ENCODE results near the gene RAE1. TPM values are rescaled to one million over a fixed set of nuclear protein-coding genes. Genes with fewer than 3 reads are reported as not detected.
"Not testable (repeated sequence)": the region's sequence is repeated elsewhere in the genome, so short reads cannot be mapped to it uniquely, and the experiment has no call there.

Gene RAE1
- total and polyA plus RNA-seq, 9 donors = 19.9 to 30.5 (median 24.9) TPM

DNA sequence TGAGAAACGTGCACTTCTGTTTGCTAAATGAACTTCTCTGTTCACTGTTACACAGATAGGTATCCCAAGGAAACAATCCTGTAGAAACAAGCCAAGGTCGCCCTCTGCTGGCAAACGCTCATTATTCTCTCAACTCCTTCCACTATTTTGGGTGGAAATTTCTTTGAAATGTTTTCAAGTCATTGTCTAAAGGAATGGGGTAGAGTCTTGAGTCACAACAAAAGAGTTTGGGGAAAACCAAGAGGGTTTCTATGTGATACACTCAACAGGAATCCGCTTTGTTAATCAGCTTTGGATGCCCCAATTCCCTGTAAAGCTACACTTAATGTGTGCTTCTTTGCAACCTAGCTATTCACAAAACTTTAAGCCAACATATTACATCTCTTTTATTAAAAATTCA is 4.6 kb upstream of the RAE1 start:
- Histone ChIP-seq H3K4me1 (ENCODE audit: control insufficient read depth, insufficient read depth, low read length) (no peaks in the 10 kb centered on the region), H3K27ac (ENCODE audit: low read length) (no peak overlapping the region), H3K4me3 (ENCODE audit: low read length) (no peak overlapping the region), H3K36me3 (ENCODE audit: control insufficient read depth, insufficient read depth, low read length) (no peaks in the 10 kb centered on the region), H3K27me3 (ENCODE audit: control insufficient read depth, insufficient read depth, low read length) (peaks cover 7% of the 10 kb centered on the region), H3K9me3 (replicated peaks; ENCODE audit: control insufficient read depth, low read depth, low read length) (no peaks in the 10 kb centered on the region)
- DNase-seq = peak; percentile 79
- no CpG with 5 or more reads among the region's 4 CpGs for WGBS (ENCODE audit: insufficient coverage)

DNA sequence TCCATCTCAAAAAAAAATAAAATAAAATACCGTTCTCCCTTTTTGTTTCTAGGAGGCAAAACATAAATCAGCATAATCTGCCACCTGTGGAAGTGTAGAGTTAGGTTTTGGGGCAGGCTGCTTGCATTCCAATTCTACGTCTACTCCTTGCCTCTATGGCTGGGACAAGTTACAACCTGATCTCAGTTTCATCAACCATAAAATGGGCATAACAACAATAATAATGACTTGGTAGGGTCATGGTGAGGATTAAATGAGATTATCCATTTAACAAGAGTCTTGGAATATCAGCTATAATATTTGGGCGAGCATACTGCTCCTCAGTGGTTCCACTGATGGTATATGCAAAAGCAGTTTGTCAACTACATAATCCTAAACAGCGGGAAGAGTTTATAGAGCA is 3.7 kb upstream of the RAE1 start:
- Histone ChIP-seq H3K9me3 (replicated peaks; ENCODE audit: control insufficient read depth, low read depth, low read length) (no peaks in the 10 kb centered on the region), H3K36me3 (ENCODE audit: control insufficient read depth, insufficient read depth, low read length) (peaks cover 2% of the 10 kb centered on the region), H3K4me3 (ENCODE audit: low read length) (no peak overlapping the region), H3K4me1 (ENCODE audit: control insufficient read depth, insufficient read depth, low read length) (peaks cover 9% of the 10 kb centered on the region), H3K27me3 (ENCODE audit: control insufficient read depth, insufficient read depth, low read length) (peaks cover 7% of the 10 kb centered on the region), H3K27ac (ENCODE audit: low read length) (no peak overlapping the region)
- DNase-seq = no peak
- WGBS (ENCODE audit: insufficient coverage) = no CpG with 5 or more reads among the region's 4 CpGs

GRCh38 chr20:57348200-57348921 is 2.7 kb upstream of the RAE1 start:
- 54% methylated on average over 30 of the region's 47 CpGs for WGBS (ENCODE audit: insufficient coverage)
- H3K27me3 ChIP-seq (ENCODE audit: control insufficient read depth, insufficient read depth, low read length); H3K4me3 ChIP-seq (ENCODE audit: low read length); H3K4me1 ChIP-seq (ENCODE audit: control insufficient read depth, insufficient read depth, low read length); H3K27ac ChIP-seq (ENCODE audit: low read length); H3K9me3 ChIP-seq (replicated peaks; ENCODE audit: control insufficient read depth, low read depth, low read length); DNase-seq: not testable (repeated sequence)
- H3K36me3 ChIP-seq (ENCODE audit: control insufficient read depth, insufficient read depth, low read length) = peaks cover 11% of the 10 kb centered on the region

DNA sequence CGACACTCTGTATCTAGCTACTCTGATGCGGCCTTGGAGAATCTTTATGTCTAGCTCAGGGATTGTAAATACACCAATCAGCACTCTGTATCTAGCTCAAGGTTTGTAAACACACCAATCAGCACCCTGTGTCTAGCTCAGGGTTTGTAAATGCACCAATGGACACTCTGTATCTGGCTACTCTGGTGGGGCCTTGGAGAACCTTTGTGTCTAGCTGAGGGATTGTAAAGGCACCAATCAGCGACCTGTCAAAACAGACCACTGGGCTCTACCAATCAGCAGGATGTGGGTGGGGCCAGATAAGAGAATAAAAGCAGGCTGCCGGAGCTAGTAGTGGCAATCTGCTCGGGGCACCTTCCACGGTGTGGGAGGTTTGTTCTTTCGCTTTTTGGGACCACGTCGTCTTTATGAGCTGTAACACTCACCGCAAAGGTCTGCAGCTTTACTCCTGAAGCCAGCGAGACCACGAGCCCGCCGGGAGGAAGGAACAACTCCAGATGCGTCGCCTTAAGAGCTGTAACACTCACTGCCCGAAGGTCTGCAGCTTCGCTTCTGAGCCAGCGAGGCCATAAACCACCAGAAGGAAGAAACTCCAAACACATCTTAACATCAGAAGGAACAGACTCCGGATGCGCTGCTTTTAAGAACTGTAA is 2.0 kb upstream of the RAE1 start:
- not testable (repeated sequence) for H3K4me3 ChIP-seq (ENCODE audit: low read length); H3K9me3 ChIP-seq (replicated peaks; ENCODE audit: control insufficient read depth, low read depth, low read length); H3K27ac ChIP-seq (ENCODE audit: low read length); H3K27me3 ChIP-seq (ENCODE audit: control insufficient read depth, insufficient read depth, low read length); H3K4me1 ChIP-seq (ENCODE audit: control insufficient read depth, insufficient read depth, low read length); DNase-seq
- 65% methylated on average over 17 of the region's 21 CpGs for WGBS (ENCODE audit: insufficient coverage)
- peaks cover 15% of the 10 kb centered on the region for H3K36me3 ChIP-seq (ENCODE audit: control insufficient read depth, insufficient read depth, low read length)

DNA sequence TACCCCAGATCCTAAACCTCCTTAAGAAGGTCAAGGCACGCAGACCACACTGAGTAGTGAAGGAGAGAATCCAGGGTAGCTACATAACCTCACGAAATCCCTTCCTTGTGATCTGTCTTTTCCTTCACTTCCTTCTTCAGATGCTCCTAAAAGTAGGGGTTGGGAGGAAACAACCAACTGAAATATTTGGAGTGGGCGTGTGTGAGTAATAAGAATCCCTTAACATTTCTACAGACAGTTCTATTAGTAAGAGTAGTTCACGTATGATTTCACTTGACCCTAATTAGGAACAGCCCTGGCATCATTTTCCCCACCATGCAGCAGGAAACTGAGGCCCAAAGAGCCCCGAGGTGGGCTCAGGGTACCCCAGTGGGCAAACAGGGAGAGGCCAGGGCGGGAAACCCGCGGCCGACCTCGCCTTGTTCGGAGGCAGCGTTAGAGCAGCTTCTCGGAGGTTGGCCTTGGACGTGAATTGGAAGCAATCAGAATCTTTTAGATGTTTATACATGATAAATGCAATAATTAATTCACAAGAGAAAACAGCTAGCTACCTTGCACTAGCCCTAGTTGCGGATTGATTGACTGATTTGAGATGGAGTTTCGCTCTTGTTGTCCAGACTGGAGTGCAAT is 859 bp upstream of the RAE1 start:
- no peak overlapping the region for H3K4me3 ChIP-seq (ENCODE audit: low read length)
- H3K4me1 ChIP-seq (ENCODE audit: control insufficient read depth, insufficient read depth, low read length) = peaks cover 10% of the 10 kb centered on the region
- H3K9me3 ChIP-seq (replicated peaks; ENCODE audit: control insufficient read depth, low read depth, low read length) = no peaks in the 10 kb centered on the region
- no peak overlapping the region for H3K27ac ChIP-seq (ENCODE audit: low read length)
- peaks cover 5% of the 10 kb centered on the region for H3K27me3 ChIP-seq (ENCODE audit: control insufficient read depth, insufficient read depth, low read length)
- DNase-seq = no peak
- peaks cover 23% of the 10 kb centered on the region for H3K36me3 ChIP-seq (ENCODE audit: control insufficient read depth, insufficient read depth, low read length)
- 77% methylated on average over 2 of the region's 16 CpGs for WGBS (ENCODE audit: insufficient coverage)

DNA sequence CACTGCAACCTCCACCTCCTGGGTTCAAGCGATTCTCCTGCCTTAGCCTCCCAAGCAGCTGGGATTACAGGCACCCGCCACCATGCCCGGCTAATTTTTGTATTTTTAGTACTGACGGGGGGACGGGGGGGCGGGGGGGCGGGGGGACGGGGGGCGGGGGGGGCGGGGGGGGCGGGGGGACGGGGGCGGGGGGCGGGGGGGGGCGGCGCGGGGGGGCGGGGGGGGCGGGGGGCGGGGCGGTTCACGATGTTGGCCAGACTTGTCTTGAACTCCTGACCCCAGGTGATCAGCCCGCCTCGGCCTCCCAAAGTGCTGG is 371 bp upstream of the RAE1 start:
- DNase-seq; H3K9me3 ChIP-seq (replicated peaks; ENCODE audit: control insufficient read depth, low read depth, low read length); H3K27me3 ChIP-seq (ENCODE audit: control insufficient read depth, insufficient read depth, low read length); H3K4me1 ChIP-seq (ENCODE audit: control insufficient read depth, insufficient read depth, low read length): not testable (repeated sequence)
- H3K36me3 ChIP-seq (ENCODE audit: control insufficient read depth, insufficient read depth, low read length) = peaks cover 25% of the 10 kb centered on the region
- H3K27ac ChIP-seq (ENCODE audit: low read length) = peak overlapping the region; percentile 94
- WGBS (ENCODE audit: insufficient coverage) = 0% methylated on average over 4 of the region's 24 CpGs
- H3K4me3 ChIP-seq (ENCODE audit: low read length) = peak overlapping the region; percentile 96

DNA sequence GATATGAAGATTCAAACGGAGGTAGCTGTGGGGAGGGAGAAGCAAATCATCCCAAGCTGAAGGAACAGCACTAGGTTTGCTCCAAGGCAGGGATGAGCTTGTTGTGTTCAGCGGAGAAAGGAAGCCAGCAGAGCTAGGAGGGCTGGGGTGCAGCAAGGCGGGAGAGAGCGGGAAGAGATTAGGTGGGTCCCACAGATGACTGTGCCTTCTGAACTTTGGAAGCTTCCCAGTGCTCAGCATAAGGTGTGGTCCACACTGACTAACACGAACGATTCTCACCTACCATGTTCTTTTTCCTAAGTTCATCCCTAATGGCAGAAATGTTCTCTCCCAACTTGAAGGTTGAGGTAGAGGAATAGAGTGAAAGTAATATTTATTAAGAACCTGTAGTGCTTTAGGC is 1.2 kb downstream of the RAE1 start:
- Histone ChIP-seq H3K27ac (ENCODE audit: low read length) (no peak overlapping the region), H3K27me3 (ENCODE audit: control insufficient read depth, insufficient read depth, low read length) (no peaks in the 10 kb centered on the region), H3K36me3 (ENCODE audit: control insufficient read depth, insufficient read depth, low read length) (peaks cover 33% of the 10 kb centered on the region), H3K9me3 (replicated peaks; ENCODE audit: control insufficient read depth, low read depth, low read length) (no peaks in the 10 kb centered on the region), H3K4me3 (ENCODE audit: low read length) (no peak overlapping the region), H3K4me1 (ENCODE audit: control insufficient read depth, insufficient read depth, low read length) (peaks cover 10% of the 10 kb centered on the region)
- DNase-seq = no peak
- WGBS (ENCODE audit: insufficient coverage) = 78% methylated on average over 3 of the region's 6 CpGs

- 88% methylated on average over 6 of the region's 9 CpGs for WGBS (ENCODE audit: insufficient coverage)
- no peak for DNase-seq
- no peak overlapping the region for H3K4me3 ChIP-seq (ENCODE audit: low read length)
- no peaks in the 10 kb centered on the region for H3K9me3 ChIP-seq (replicated peaks; ENCODE audit: control insufficient read depth, low read depth, low read length)
- no peaks in the 10 kb centered on the region for H3K27me3 ChIP-seq (ENCODE audit: control insufficient read depth, insufficient read depth, low read length)
- H3K36me3 ChIP-seq (ENCODE audit: control insufficient read depth, insufficient read depth, low read length) = peaks cover 33% of the 10 kb centered on the region
- H3K4me1 ChIP-seq (ENCODE audit: control insufficient read depth, insufficient read depth, low read length) = peaks cover 10% of the 10 kb centered on the region
- no peak overlapping the region for H3K27ac ChIP-seq (ENCODE audit: low read length)
Observed at GRCh38 chr20:57353351-57353750, 2.3 kb downstream of the RAE1 start.

DNA sequence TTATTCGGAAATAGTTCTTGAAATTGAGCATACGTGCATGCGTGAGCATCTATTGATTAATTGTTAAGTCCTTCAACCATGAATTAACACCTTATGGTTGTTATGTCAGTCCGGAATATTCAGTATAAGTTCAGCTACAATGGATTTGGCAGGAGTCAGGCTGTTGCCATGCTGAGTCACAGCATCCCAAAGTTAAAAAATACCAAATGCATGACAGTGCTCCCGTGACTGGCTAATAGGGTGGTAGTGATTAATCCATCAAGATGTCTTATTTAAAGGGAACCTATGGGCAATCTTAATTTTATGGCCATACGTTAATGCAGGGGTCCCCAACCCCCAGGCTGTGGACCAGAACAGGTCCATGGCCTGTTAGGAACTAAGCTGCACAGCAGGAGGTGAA is 10.5 kb downstream of the RAE1 start:
- Histone ChIP-seq H3K27ac (ENCODE audit: low read length) (no peak overlapping the region), H3K36me3 (ENCODE audit: control insufficient read depth, insufficient read depth, low read length) (peaks cover 36% of the 10 kb centered on the region), H3K4me3 (ENCODE audit: low read length) (no peak overlapping the region), H3K9me3 (replicated peaks; ENCODE audit: control insufficient read depth, low read depth, low read length) (no peaks in the 10 kb centered on the region), H3K27me3 (ENCODE audit: control insufficient read depth, insufficient read depth, low read length) (no peaks in the 10 kb centered on the region), H3K4me1 (ENCODE audit: control insufficient read depth, insufficient read depth, low read length) (no peaks in the 10 kb centered on the region)
- DNase-seq = no peak
- WGBS (ENCODE audit: insufficient coverage) = 80% methylated on average over 1 of the region's 6 CpGs

DNA sequence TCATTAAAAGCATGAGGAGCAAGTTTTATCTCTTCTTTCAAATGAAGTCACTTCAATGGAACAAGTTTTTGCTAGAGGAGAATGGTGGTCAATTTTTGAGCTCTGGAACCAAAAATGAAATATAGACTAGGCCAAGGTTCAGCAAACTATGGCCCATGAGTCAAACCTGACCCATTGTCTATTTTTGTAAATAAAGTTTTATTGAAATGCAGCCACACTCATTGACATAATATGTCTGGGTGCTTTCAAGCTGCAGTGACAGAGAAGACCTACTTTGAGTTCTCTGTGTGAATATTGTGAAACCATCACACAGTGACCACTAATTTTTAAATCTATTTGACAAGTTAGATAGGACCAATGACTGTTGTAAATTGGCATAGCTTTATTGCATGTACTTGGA is 13.4 kb downstream of the RAE1 start:
- no peak for DNase-seq
- Histone ChIP-seq H3K27me3 (ENCODE audit: control insufficient read depth, insufficient read depth, low read length) (no peaks in the 10 kb centered on the region), H3K36me3 (ENCODE audit: control insufficient read depth, insufficient read depth, low read length) (peaks cover 58% of the 10 kb centered on the region), H3K4me3 (ENCODE audit: low read length) (no peak overlapping the region), H3K27ac (ENCODE audit: low read length) (no peak overlapping the region), H3K4me1 (ENCODE audit: control insufficient read depth, insufficient read depth, low read length) (no peaks in the 10 kb centered on the region), H3K9me3 (replicated peaks; ENCODE audit: control insufficient read depth, low read depth, low read length) (no peaks in the 10 kb centered on the region)

Measured in muscle of leg (tissue), 11 donors.